GM23248 (cell line): ENCODE measurements around the gene MTMR11. TPM values are rescaled to one million over a fixed set of nuclear protein-coding genes. Genes with fewer than 3 reads are reported as not detected.

ENCODE experiments used
- DNase-seq: peaks from one replicate; pipeline ENCODE4 v3.0.0-alpha.2; 2015
- H2AFZ ChIP-seq: fragments of 200-600 bp; sonication (generic); 2 replicates; pipeline ENCODE4 v1.6.1; 2016; ENCODE audit warnings: antibody characterized with exemption
- H3F3A ChIP-seq: fragments of 200-600 bp; sonication (generic); 2 replicates; pipeline ENCODE4 v1.6.1; 2016; ENCODE audit warnings: mild to moderate bottlenecking, antibody characterized with exemption, mixed run types; ENCODE audit not compliant: insufficient read depth
- H3K27ac ChIP-seq: fragments of 200-600 bp; sonication (generic); 2 replicates; pipeline ENCODE4 v1.5.1; 2016; ENCODE audit warnings: mild to moderate bottlenecking
- H3K27me3 ChIP-seq: fragments of 200-600 bp; sonication (generic); replicated peaks from 2 replicates; pipeline ENCODE4 v1.6.1; 2016; ENCODE audit warnings: mild to moderate bottlenecking; ENCODE audit not compliant: insufficient read depth
- H3K36me3 ChIP-seq: fragments of 200-600 bp; sonication (generic); 2 replicates; pipeline ENCODE4 v1.6.1; 2016; ENCODE audit warnings: low read depth, mild to moderate bottlenecking
- H3K4me1 ChIP-seq: fragments of 200-600 bp; sonication (generic); 2 replicates; pipeline ENCODE4 v1.6.1; 2016; ENCODE audit warnings: mild to moderate bottlenecking; ENCODE audit not compliant: insufficient read depth
- H3K4me2 ChIP-seq: fragments of 200-600 bp; sonication (generic); one replicate; pipeline ENCODE4 v1.6.1; 2016; ENCODE audit warnings: mild to moderate bottlenecking; ENCODE audit not compliant: unreplicated experiment
- H3K4me3 ChIP-seq: fragments of 200-600 bp; sonication (generic); 2 replicates; pipeline ENCODE4 v1.5.1; 2016; ENCODE audit warnings: mild to moderate bottlenecking
- H3K79me2 ChIP-seq: fragments of 200-600 bp; sonication (generic); 2 replicates; pipeline ENCODE4 v1.6.1; 2016; ENCODE audit warnings: mild to moderate bottlenecking; ENCODE audit not compliant: insufficient read depth
- H3K9ac ChIP-seq: fragments of 200-600 bp; sonication (generic); 2 replicates; pipeline ENCODE4 v1.6.1; 2016; ENCODE audit warnings: mild to moderate bottlenecking
- H3K9me2 ChIP-seq: fragments of 200-600 bp; sonication (generic); 2 replicates; pipeline ENCODE4 v1.6.1; 2016; ENCODE audit warnings: mixed run types, mild to moderate bottlenecking, moderate library complexity; ENCODE audit not compliant: insufficient read depth
- H3K9me3 ChIP-seq: fragments of 200-600 bp; sonication (generic); one replicate; pipeline ENCODE4 v1.6.1; 2017; ENCODE audit warnings: low read depth
- H4K20me1 ChIP-seq: fragments of 200-600 bp; sonication (generic); 2 replicates; pipeline ENCODE4 v1.6.0; 2016; ENCODE audit not compliant: insufficient read depth
- EZH2 ChIP-seq: fragments of 200-600 bp; sonication (generic); IDR thresholded peaks from 2 replicates; pipeline ENCODE4 v1.6.1; 2018; ENCODE audit warnings: antibody characterized with exemption, mild to moderate bottlenecking; ENCODE audit not compliant: insufficient read depth, poor library complexity, severe bottlenecking
- EZH2phosphoT487 ChIP-seq: fragments of 200-600 bp; sonication (generic); IDR thresholded peaks from 2 replicates; pipeline ENCODE4 v1.6.1; 2018; ENCODE audit warnings: antibody characterized with exemption, moderate library complexity, mild to moderate bottlenecking, low read depth; ENCODE audit not compliant: insufficient read depth
- WGBS, 2 experiments: methylation state at CpG; one replicate each; pipeline ENCODE4 v1.1.6; 2015 to 2017; ENCODE audit warnings: low lambda C conversion rate in 2 of 2, low coverage in 1 of 2; ENCODE audit errors: missing lambda C conversion rate in 2 of 2; 5-methylcytosine and 5-hydroxymethylcytosine counted together
- in situ Hi-C: fragments of 300-500 bp; cut with MboI; formaldehyde crosslinking; loops from 2 replicates; pipeline ENCODE4 v1.15.0; 2020
- polyA plus RNA-seq: library from polyadenylated mRNA; unstranded; fragments of >200 nt; fragmentation: Nextera tagmentation; extraction: Ambion mirVana; gene quantifications from 2 replicates; pipeline ENCODE4 v1.2.1, GENCODE V29; 2016
- total RNA-seq: library from RNA; depleted of rRNA; stranded (reverse); fragments of >200 nt; shearing (Covaris generic); gene quantifications from 2 replicates; pipeline ENCODE4 v1.2.3, GENCODE V29; 2014; rRNA removed

The MTMR11 gene, protein sequence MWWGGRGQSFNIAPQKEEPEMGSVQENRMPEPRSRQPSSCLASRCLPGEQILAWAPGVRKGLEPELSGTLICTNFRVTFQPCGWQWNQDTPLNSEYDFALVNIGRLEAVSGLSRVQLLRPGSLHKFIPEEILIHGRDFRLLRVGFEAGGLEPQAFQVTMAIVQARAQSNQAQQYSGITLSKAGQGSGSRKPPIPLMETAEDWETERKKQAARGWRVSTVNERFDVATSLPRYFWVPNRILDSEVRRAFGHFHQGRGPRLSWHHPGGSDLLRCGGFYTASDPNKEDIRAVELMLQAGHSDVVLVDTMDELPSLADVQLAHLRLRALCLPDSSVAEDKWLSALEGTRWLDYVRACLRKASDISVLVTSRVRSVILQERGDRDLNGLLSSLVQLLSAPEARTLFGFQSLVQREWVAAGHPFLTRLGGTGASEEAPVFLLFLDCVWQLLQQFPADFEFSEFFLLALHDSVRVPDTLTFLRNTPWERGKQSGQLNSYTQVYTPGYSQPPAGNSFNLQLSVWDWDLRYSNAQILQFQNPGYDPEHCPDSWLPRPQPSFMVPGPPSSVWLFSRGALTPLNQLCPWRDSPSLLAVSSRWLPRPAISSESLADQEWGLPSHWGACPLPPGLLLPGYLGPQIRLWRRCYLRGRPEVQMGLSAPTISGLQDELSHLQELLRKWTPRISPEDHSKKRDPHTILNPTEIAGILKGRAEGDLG
- 7.7 and 13.1 TPM in 2 replicates for total RNA-seq
- polyA plus RNA-seq, result 11.9 and 12.4 TPM in 2 replicates

DNA sequence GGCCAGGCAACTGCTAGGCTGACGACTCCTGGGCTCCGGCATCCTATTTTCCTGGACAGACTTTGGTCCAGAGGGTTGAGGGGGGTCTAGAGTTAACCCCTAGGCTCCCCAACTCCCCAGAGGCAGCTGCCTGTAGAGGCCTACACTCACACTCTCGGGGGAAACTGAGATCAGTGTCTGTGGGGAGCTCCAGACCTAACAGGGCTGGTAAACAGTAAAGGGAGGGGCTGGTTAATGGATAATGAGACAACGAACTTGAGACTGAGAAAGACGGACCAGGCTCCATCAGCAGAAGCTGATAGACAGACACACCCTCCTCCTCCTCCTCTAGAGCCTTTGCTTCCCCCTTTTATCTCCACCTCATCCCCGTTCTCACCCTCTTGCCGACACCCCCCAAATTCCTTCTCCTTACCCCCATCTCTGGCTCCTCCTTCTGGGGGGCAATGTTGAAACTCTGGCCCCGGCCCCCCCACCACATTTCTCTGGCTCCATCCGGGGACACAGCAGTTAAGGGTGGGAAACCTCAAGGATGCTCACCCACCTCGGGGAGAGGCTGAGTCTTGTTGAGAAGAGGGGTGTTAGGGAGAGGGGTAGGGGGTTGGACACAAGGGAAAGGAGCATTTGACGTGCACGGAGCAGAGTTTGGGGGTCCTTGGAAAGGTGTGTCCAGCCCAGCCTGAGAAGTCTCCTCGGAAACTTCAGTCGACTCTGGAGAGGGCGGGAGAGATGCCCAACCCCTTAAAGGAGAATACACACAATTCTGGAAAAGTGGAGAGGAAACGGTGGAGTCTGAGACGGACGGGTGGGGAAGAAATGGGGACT lies at the start of gene MTMR11:
Gene MTMR11 (minus strand): TSS at position 710 of the 822 bp plus-strand sequence. CDS start 232 bp downstream, at position 478.
- peak within 1 kb of the TSS; percentile 88 for H2AFZ ChIP-seq
- peak; percentile 69 for DNase-seq
- H3K9ac ChIP-seq, result peak within 1 kb of the TSS; percentile 82
- H3K4me3 ChIP-seq, result peak within 1 kb of the TSS; percentile 89
- TF ChIP-seq EZH2phosphoT487, result no peak
- TF ChIP-seq EZH2, result no peak
- in situ Hi-C loops, result no loop called here
- peak within 1 kb of the TSS; percentile 32; the same call in 1 of the 2 replicates for H3K27ac ChIP-seq
- no peaks in the 10 kb centered on the region for H3K9me3 ChIP-seq
- H3K27me3 ChIP-seq, result no peaks in the 10 kb centered on the region
- H3K4me2 ChIP-seq, result peak within 1 kb of the TSS; percentile 90
- H3K4me1 ChIP-seq, result peaks cover 44% of the 10 kb centered on the region
- H3K9me2 ChIP-seq, result no peaks in the 10 kb centered on the region
- no peaks in the 10 kb centered on the region for H4K20me1 ChIP-seq
- H3K36me3 ChIP-seq, result no peaks in the 10 kb centered on the region
- WGBS, 2 experiments, result 2 to 3% methylated on average over 18 of the region's 18 CpGs
- peaks cover 15% of the 10 kb centered on the region; the same call in 1 of the 2 replicates for H3K79me2 ChIP-seq
- peaks cover 30% of the 10 kb centered on the region for H3F3A ChIP-seq

DNA sequence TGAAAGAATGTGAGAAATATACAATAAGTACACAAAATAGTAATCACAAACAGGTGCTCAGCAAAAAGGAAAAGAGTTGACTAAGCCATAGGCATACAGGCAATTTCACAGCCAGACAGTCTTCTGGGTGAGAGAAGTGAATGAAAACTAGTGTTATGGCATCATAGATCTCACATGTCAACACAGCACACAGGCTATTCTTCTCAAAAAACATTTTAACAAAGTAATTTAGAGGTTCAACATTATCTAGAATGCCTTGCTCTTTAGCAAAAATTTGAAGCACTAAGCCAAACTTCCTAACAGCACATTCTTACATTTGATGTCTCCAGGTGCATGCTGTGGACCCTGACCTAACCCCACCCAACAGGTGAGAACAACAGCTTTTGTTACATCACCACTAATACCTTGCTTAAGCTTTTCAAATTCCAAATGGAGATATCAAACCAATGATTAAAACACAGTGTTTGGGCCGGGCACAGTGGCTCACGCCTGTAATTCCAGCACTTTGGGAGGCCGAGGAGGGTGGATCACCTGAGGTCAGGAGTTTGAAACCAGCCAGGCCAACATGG lies 43.4 kb upstream of the MTMR11 start:
- Histone ChIP-seq H3F3A (peaks cover 13% of the 10 kb centered on the region; the same call in 1 of the 2 replicates), H3K9ac (no peak overlapping the region), H3K4me3 (no peak overlapping the region), H3K4me1 (peaks cover 24% of the 10 kb centered on the region; the same call in 1 of the 2 replicates), H2AFZ (no peak overlapping the region), H3K36me3 (peaks cover 5% of the 10 kb centered on the region), H3K27ac (no peak overlapping the region), H3K4me2 (peak overlapping the region; percentile 1), H3K27me3 (no peaks in the 10 kb centered on the region), H3K79me2 (peaks cover 99% of the 10 kb centered on the region), H3K9me3 (no peaks in the 10 kb centered on the region), H4K20me1 (peaks cover 23% of the 10 kb centered on the region; the same call in 1 of the 2 replicates), H3K9me2 (no peaks in the 10 kb centered on the region)
- in situ Hi-C loops, result no loop called here
- DNase-seq, result peak; percentile 32
- 94 to 96% methylated on average over 3 of the region's 3 CpGs for WGBS, 2 experiments
- TF ChIP-seq EZH2phosphoT487 (no peak), EZH2 (no peak)

DNA sequence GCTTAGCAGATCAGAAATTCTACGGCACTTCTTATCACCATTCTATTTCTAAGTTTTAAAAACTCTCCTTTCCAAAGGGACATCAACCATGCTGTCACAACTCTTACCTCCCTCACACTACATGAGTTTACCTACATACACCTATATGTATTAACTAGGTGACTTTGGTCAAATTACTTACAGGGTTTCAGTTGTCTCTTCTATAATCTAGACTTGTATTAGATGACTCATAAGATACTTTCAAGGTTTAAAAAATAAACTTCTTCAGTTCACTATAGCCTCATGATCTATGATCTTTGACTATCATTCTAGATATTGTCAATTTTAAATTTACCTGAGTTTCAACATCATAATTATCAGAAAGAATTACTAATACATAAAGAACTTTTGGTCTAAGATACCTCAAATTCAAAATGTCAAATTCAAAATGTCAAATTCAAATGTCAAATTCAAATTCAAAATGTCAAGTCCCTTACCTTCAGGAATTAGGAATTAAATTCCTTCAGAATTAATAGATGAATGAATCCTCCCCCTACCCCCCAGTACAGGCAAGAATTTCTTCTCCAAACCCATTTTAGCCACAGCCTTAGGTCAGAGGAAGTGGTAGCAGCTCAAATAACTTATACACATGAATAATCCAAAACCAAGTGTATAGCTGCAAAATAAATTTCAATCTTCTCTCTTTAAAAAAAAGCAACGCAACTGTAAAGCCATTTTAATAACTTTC lies 42.7 kb upstream of the MTMR11 start:
- 72 to 77% methylated on average over 2 of the region's 2 CpGs for WGBS, 2 experiments

More for the DNA sequence above, 42.7 kb upstream of the MTMR11 start:
- Histone ChIP-seq H3K4me3 (no peak overlapping the region), H3K9me2 (no peaks in the 10 kb centered on the region), H3K27me3 (no peaks in the 10 kb centered on the region), H4K20me1 (peaks cover 23% of the 10 kb centered on the region; the same call in 1 of the 2 replicates), H3K79me2 (peaks cover 99% of the 10 kb centered on the region), H3K27ac (no peak overlapping the region), H2AFZ (no peak overlapping the region), H3K9ac (no peak overlapping the region), H3K4me2 (peak overlapping the region; percentile 1), H3F3A (peaks cover 13% of the 10 kb centered on the region; the same call in 1 of the 2 replicates), H3K4me1 (peaks cover 23% of the 10 kb centered on the region; the same call in 1 of the 2 replicates), H3K9me3 (no peaks in the 10 kb centered on the region), H3K36me3 (peaks cover 7% of the 10 kb centered on the region)
- DNase-seq, result no peak
- in situ Hi-C loops, result no loop called here
- TF ChIP-seq EZH2 (no peak), EZH2phosphoT487 (no peak)
